Activated T-cell treated with anti-CD3 and anti-CD28 coated beads, Interleukin-2, amount 50 U/mL, for 48 hours (primary cell): Measurements from ENCODE around the gene CD2AP.
"Not testable (repeated sequence)": the region's sequence is repeated elsewhere in the genome, so short reads cannot be mapped to it uniquely, and the experiment has no call there.

Experiments used
- DNase-seq, 2 experiments: peaks; one replicate each; pipeline ENCODE4 v3.0.0-alpha.2; 2020

The CD2AP gene

DNA sequence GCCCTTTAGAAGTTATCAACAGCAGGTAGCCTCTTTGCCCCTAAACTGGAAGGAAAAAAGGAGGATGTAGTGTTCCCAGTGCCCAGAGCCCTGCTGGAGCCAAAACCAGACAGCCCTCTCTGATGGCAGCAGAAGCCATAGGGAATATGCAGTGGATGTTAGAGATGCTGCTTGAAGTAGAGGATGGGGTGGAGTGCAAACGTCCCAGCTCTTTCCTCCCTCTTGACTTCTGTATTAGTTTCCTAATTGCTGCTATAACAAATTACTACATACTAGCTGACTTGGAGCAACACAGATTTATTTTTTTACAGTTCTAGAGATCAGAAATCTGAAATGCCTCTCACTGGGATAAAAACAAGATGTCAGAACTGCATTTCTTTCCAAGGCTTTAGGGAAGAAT is 12.5 kb upstream of the CD2AP start:
- no peak for DNase-seq

DNA sequence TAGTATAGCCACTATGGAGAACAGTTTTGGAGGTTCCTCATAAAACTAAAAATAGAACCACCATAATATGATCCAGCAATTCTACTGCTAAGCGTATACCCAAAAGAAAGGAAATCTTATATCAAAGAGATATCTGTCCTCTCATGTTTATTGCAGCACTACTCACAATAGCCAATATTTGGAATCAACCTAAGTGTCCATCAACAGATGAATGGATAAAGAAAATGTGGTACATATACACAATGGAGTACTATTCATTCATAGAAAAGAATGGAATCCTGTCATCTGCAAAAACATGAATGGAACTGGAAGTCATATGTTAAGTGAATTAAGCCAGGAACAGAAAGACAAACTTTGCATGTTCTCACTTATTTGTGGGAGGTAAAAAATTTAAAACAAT is 5.7 kb upstream of the CD2AP start:
- DNase-seq = no peak

GRCh38 chr6:47473791-47474346 is 3.7 kb upstream of the CD2AP start:
- no peak for DNase-seq

- DNase-seq = no peak
Observed at GRCh38 chr6:47475319-47475816, 2.2 kb upstream of the CD2AP start.

- no peak for DNase-seq
Observed at GRCh38 chr6:47476781-47477496, 650 bp upstream of the CD2AP start.

GRCh38 chr6:47478233-47479139 is 897 bp downstream of the CD2AP start:
- DNase-seq = no peak

DNA sequence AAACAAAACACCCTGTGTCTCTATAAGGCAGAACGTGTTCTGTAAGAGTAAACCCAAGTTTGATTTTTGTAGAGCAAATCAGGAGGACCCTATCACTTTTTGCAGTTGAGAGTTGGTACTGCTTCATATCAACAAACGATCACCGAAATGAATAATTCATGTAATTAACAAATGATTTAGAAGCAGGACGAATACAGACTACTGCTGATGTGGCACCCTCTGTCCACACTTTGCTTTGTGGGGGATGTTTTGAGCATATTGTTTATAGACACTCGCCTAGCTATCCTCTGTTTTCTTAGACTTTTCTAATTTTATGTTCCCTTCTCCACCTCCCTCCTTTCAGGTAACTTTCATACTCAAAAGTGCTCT is 1.5 kb downstream of the CD2AP start:
- DNase-seq = no peak

DNA sequence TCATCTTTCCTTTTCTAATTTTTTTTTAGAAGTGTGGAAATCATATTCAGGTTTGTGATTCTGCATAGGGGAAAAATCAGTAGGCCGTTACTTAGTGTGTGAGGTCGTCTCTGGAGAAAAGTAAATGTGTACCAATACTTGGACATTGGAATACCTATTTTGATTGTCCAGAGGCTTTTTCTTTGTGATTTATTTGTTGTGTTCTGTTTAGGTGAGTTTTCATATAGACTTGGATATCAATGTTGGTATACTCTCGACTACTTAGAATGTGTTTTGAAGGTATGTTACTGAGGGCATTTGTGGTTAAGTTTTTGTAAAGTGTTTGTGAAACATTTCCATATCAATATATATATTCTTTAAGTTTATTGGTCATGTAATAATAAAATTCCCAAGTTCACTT is 2.3 kb downstream of the CD2AP start:
- DNase-seq = no peak

GRCh38 chr6:47481213-47481612 is 3.6 kb downstream of the CD2AP start:
- DNase-seq = not testable (repeated sequence)

DNA sequence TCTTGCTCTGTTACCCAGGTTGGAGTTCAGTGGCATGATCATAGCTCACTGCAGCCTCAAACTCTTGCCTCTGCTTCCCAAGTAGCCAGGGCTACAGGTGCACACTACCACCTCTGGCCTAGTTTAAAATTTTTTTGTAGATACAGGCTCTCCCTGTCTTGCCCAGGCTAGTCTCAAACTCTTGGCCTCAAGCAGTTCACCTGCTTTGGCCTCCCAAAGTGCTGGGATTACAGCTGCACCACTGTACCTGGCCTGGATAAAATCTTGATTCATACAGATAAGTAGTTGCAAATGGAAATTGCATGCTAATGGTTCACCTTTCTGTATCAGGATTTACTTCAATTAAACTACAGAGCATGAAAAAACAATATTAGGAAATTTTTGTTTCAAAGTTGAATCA is 4.2 kb downstream of the CD2AP start:
- no peak for DNase-seq

GRCh38 chr6:47483516-47483852 is 5.9 kb downstream of the CD2AP start:
- no peak for DNase-seq

DNA sequence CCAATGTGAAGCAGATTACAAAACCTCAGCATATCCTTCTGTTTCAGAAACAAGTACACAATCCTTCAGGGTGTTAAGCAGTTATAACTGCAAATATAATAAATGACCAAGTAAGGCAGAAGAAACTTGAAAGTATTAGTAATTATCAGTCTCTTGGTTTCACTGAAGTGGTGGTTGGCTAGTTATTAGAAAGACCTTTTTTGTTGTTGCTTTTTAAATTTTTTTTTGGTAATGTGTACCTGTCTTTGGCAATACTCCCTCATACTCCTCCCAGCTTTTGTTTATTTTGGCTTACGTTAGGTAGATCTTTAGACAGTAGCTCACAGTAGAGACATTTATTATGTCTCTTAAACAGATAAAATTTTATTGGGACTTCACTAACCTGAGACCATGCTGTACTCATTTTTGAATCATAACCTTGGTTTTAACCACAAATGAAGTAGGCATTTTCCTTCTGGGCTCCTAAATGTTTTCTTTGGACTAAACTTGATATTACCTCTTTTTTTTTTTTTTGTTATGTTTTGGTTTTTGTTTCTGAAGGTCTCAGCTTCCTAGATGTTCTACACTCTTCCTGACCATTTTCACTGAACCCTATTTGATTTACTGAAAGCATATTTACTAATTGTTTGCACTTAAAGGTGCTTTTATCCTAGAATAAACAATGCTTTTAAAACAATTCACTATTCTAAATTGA is 6.4 kb downstream of the CD2AP start:
- DNase-seq = no peak

DNA sequence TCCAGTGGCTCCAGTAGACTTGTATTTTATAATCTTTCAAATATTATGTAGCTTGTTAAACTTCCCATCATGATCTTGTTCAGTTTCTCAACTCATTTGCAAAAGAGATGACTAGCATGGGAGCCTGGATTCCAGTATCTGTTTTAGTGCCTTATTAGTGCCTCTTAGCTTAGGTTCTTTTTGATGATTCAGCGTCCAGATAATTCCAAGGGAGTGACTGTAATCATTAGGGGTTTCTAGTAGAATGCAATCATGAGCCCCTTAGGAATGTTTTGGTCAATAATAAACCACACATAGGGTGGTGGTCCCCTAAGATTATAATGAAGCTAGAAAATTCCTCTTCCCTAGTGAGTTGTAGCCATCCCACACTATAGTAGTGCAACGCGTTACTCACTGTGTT is 7.0 kb downstream of the CD2AP start:
- no peak for DNase-seq

DNA sequence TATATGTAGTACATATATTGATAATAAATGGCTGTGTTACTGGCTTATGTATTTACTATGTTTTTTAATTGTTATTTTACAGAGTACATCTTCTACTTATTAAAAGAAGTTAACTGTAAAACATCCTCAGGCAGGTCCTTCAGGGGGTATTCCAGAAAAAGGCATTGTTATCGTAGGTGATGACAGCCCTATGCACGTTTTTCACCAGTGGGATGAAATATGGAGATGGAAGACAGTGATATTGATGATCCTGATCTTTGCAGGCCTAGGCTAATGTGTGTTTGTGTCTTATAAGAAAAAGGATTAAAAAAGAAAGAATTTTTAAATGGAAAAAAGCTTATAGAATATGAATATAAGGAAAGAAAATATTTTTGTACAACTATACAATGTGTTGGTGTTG is 7.5 kb downstream of the CD2AP start:
- no peak for DNase-seq

- no peak for DNase-seq
Observed at GRCh38 chr6:47485491-47486135, 8.0 kb downstream of the CD2AP start.

GRCh38 chr6:47489995-47490394 is 12.4 kb downstream of the CD2AP start:
- DNase-seq = no peak

DNA sequence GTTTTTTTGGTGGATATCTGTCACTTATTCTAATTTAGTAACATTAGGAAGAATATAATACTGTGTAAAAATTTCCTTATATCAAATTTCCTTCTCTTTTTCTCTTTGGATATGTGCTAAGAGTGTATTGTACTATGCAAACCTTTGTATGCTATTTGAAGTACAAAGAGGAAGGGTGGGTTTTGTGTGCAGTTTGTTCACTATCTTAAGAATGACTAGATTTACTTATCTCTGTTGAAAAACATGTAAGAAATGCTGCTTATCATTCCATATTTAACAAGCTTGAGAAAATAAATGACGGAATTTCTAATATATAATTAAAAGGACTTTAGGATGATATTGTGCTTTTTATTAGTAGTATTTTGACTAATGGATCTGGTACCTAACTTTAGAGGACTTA is 13.1 kb downstream of the CD2AP start:
- DNase-seq = no peak

GRCh38 chr6:47492355-47492754 is 14.8 kb downstream of the CD2AP start:
- DNase-seq = no peak

DNA sequence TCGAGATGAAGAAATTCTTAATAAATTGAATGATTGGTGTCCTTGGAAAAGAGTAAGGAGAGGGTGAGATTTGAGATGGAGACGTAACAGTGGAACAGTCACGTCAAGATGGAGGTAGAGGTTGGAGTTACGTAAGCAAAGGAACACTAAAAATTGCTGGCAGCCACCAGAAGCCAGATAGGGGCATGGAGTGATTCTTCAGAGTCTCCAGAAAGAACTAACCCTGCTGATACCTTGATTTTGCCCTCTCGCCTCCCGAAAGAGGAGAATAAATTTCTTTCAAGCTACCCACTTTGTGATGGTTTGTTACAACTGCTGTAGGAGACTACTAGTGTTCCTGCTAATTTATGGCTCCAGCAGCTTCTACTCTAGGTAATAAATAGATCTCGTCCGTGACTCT is 17.6 kb downstream of the CD2AP start:
- no peak for DNase-seq

GRCh38 chr6:47495954-47496545 is 18.5 kb downstream of the CD2AP start:
- DNase-seq = no peak

- DNase-seq = no peak
Observed at GRCh38 chr6:47496935-47497579, 19.5 kb downstream of the CD2AP start.

DNA sequence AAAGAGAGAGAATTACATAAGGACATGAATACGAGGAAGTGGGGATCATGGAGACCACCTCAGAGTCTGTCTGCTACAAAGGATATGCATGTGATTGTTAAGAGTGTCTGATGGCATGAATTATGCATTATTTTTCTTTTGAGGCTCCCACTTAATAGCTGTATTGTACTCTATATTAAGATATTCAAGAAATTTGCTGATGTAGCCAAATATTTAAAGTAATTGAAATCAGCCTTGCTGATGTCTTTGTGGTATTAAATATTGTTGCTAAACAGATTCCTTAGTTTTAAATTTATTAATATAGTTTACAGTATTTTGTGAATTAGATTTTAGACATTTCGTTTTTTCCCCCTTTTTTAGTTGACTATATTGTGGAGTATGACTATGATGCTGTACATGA is 25.3 kb downstream of the CD2AP start:
- DNase-seq = no peak
